RCC 7860 (cell line): ENCODE data around the gene NOL4L.
"Not testable (repeated sequence)": the region's sequence is repeated elsewhere in the genome, so short reads cannot be mapped to it uniquely, and the experiment has no call there.

Source experiments
- DNase-seq: peaks from one replicate; pipeline ENCODE4 v3.0.0-alpha.2; 2015; ENCODE audit warnings: low spot score
- FAIRE-seq: peaks from 2 replicates; lab custom pipeline; 2012; peaks lifted over from hg19 to GRCh38; lab: Jason Lieb, UNC

NOL4L gene

GRCh38 chr20:32513031-32513866 is 71.9 kb downstream of the NOL4L start:
- DNase-seq (no peak), FAIRE-seq (no peak)

- no peak for DNase-seq
- no peak for FAIRE-seq
These were observed 73.1 kb downstream of the NOL4L start for GRCh38 chr20:32512047-32512385.

- FAIRE-seq: no peak
- no peak for DNase-seq
These were observed 73.6 kb downstream of the NOL4L start for GRCh38 chr20:32511358-32512046.

- no peak for FAIRE-seq
- DNase-seq: no peak
These were observed 74.4 kb downstream of the NOL4L start for GRCh38 chr20:32510601-32511357.

GRCh38 chr20:32510120-32510600 is 75.0 kb downstream of the NOL4L start:
- FAIRE-seq (no peak), DNase-seq (no peak)

GRCh38 chr20:32509639-32510066 is 75.5 kb downstream of the NOL4L start:
- DNase-seq (no peak), FAIRE-seq (no peak)

GRCh38 chr20:32508775-32509119 is 76.4 kb downstream of the NOL4L start:
- DNase-seq: no peak
- FAIRE-seq: no peak

- FAIRE-seq (no peak), DNase-seq (no peak)
These were observed 76.9 kb downstream of the NOL4L start for GRCh38 chr20:32507998-32508774.

GRCh38 chr20:32506721-32507120 is 78.4 kb downstream of the NOL4L start:
- DNase-seq (no peak), FAIRE-seq (no peak)

GRCh38 chr20:32505723-32506473 is 79.2 kb downstream of the NOL4L start:
- FAIRE-seq: no peak
- no peak for DNase-seq

- FAIRE-seq (no peak), DNase-seq (no peak)
These were observed 83.4 kb downstream of the NOL4L start for GRCh38 chr20:32501709-32502108.

GRCh38 chr20:32497589-32498224 is 87.4 kb downstream of the NOL4L start:
- DNase-seq (no peak), FAIRE-seq (no peak)

- no peak for FAIRE-seq
- no peak for DNase-seq
These were observed 88.2 kb downstream of the NOL4L start for GRCh38 chr20:32496811-32497533.

GRCh38 chr20:32495949-32496348 is 89.2 kb downstream of the NOL4L start:
- FAIRE-seq (no peak), DNase-seq (no peak)

- no peak for DNase-seq
- FAIRE-seq: no peak
These were observed 89.9 kb downstream of the NOL4L start for GRCh38 chr20:32495217-32495565.

GRCh38 chr20:32494483-32495216 is 90.5 kb downstream of the NOL4L start:
- FAIRE-seq: no peak

GRCh38 chr20:32493356-32493755 is 91.8 kb downstream of the NOL4L start:
- DNase-seq (no peak), FAIRE-seq (no peak)

More at GRCh38 chr20:32494483-32495216, 90.5 kb downstream of the NOL4L start:
- no peak for DNase-seq

- not testable (repeated sequence) for DNase-seq, FAIRE-seq
These were observed 93.4 kb downstream of the NOL4L start for GRCh38 chr20:32491764-32492151.
